ENCODE measurements around the gene PSAPL1.

Gene PSAPL1

GRCh38 chr4:7395645-7396044 lies 39.1 kb downstream of the PSAPL1 start:
- no peak for DNase-seq

DNA sequence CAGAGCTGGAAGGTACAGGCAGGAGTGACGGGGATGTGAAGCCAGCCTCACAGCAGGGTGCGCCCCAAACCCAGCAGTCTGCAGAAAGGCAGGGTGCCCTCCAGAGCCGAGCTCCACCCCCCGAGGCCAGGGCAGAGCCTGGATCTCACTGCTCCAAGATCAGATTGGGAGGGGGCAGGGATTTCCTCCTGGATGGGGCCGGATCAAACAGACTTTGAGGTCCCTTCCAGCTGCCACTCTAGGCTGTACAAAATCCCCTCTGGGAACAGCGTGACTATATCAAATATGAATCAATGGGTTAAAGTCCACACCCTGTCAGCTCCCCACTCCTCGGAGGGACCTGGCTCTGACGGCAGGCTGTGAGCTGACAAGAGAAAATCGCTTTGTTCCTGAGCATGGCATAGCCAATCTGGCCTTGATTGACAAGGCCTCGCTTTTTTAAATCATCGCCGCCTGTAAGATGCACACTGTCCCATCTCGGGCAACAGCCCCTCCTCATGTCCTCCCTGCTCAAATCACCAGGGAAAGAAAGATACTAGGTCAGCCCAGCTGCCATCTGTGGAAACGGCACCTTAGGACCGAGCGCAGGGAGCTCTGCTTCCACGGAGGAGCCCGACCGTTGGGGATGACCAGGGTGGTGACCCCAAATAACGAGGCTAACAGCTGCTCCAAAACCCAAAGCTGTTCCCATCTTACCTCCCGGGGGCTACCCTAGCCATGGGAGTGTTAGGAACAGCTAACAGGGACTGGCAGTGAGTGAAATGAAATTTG lies 39.9 kb downstream of the PSAPL1 start:
- no peak for DNase-seq

GRCh38 chr4:7393601-7394575 lies 40.8 kb downstream of the PSAPL1 start:
- DNase-seq, result no peak

- DNase-seq, result no peak
Measured at GRCh38 chr4:7392438-7393421, 42.0 kb downstream of the PSAPL1 start.

DNA sequence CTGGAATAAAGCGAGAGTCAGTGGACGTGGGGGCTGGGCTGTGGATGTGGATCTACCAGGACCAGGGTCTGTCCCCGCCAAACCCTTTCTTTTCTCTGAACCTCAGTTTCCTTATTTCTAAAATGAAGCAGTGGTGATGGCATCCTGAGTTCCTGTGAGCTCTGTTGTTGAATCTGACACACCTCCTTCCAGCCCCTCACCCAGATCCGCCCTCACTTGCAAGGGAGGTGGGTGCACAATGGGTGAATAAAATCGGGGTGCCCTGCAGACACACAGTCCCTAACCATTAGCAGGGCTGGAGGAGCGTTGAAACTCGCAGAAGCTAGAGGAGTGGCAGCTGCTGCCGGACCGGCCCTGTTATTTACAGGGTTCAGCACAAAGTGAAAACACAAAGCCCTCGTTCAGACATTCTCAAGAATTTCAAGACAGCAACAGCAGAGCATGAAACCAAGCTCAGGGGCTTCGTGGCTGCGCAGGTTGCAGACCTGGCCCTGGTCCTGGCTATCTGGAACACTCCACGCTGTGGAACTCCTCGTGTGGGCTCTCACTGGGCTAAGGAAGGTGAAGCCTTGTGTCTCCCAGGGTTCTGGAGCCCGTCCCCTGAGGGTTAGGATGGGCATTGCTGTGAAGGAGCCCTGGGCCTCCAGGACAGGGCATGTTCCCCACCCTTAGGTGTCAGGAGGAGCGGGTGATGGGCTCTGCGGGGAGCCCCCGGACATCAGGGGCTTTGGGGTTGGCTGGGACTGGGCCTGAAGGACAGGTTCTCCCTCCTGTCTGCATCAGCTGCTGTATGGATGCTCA lies 42.9 kb downstream of the PSAPL1 start:
- DNase-seq, result no peak

DNA sequence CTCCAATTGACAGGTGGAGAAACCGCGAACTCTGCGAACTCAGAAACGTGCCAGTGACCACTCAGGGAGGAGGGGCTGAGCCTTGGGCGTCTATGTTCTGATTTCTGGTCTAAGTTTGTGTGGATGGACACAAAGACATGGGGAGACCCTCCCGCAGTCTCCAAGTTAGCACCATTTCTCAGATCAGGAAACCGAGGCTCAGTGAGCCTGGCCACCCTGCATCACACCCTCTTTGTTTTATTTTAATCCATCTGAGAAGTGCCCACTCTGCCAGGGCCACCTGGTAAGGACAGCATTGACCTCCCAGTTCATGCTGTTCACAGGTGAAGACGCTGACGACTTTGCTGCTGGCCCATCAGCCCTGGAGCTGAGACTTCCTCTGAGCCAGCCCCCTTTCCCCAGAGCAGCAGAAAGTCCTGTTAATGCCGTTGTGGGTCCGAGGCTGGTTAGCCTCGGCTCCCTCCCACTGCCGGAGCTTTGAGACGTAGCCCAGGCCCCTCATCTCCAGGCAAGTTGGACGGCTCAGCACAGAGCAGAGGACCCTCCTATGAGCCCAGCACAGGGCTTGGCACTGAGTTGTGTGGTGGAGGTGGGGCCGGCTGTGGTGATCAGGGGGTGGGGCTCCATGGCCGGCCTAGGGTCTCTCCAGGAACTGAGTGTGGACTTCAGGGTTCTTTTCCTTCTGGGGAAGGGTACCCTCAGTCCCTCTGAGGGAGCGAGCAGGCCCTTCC lies 43.7 kb downstream of the PSAPL1 start:
- DNase-seq, result no peak

DNA sequence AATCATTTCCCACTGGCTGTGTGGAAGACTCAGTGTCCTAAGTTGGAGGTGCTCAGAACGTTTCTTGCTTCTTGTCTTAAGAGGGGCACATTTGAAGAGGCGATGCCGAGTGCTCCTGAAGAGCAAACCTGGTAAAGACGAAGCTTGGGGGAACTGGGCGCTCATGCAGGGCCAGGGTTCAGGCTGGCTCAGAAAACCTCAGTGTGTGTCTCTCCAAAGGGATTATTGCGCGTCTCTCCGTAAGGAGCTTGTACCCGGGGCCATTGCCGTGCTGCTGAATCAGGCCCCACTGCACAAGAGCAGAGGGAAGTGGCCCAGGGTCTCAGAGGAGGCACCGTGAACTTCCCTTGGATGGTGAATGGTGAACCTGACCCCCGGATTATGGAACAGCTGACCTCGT lies 44.4 kb downstream of the PSAPL1 start:
- DNase-seq, result no peak

DNA sequence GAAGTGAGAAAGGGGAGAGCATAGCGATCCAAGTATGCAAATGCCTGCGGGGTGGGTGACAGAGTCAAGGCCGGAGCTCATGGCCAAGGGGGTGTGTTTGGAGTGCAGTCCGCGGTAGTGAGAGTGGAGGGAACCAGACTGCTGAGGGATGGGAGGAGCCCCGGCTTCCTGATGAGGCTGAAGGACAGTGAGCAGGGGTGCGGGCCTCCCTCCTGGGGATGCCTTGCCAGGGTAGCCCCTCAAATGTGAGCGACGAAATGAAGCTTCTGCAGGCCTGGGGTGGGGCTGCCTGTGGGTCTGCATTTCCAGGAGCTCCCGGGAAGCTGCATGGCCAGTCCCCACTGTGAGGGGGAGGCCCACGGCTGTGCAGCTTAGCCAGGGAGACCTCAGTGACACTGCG lies 45.0 kb downstream of the PSAPL1 start:
- no peak for DNase-seq

- DNase-seq, result no peak
Measured at GRCh38 chr4:7389101-7389701, 45.5 kb downstream of the PSAPL1 start.

DNA sequence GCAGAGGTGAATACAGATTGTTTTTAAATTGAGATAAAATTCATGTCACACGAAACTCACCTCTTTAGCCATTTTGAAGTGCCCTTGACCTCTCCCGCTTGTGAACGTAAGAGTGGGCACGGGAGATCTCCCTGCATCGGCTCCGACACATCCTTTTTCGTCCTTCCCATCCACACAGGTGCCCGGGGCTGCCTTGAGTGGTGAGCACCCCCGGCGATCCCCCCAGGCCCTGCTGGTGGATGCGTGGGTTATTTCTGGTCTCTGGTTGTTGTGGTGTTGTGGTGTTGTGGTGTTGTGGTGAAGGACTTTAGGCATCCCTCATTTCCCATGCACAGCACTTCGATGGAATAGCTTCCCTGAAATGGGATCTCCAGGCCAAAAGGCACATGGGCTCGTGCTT lies 46.1 kb downstream of the PSAPL1 start:
- DNase-seq, result no peak

- no peak for DNase-seq
Measured at GRCh38 chr4:7387925-7388324, 46.8 kb downstream of the PSAPL1 start.

- DNase-seq, result no peak
Measured at GRCh38 chr4:7384929-7385890, 49.5 kb downstream of the PSAPL1 start.

DNA sequence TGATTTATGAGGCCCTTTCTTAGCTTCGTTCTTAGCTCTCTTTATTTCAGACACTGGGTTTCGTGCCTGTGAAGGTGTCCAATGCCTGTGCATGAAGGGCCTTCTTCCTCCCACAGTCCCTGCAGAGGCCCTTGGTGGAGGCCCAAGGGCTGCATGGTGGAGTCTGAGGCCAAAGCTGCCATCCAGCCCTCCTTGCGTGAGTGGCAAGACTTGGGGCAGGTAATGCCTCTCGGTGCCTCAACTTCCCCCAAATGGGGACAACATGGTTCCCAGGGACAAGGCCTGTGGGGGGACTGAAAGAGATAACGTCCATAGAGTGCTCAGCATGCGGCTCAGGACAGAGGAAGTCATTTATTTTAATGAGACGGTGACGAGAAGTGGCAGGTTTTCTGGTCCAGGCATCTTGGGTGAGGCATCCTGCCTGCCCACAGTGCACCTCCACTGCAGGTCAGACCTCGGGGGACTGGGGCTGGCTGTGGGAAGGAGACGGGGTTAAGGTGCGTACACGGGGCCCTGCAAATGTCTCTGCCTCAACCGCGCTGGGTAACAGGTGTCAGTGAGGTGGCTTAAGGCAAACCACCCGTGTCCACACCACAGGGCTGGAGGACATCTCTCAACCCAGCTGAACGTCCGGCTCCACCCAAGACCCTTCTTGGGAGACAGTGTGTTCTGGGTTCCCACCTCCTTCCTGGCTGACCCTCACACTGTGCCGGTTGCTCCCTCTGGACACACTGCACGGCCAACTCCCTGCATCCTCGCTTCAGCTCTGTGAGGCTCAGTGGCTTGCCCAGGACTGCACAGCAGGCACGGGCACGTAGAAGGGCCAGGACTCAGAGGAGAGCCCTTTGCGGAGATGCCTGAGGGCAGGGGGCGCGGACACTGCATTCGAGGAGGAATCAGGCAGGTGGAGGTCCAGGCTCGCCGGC lies 50.5 kb downstream of the PSAPL1 start:
- DNase-seq, result no peak

DNA sequence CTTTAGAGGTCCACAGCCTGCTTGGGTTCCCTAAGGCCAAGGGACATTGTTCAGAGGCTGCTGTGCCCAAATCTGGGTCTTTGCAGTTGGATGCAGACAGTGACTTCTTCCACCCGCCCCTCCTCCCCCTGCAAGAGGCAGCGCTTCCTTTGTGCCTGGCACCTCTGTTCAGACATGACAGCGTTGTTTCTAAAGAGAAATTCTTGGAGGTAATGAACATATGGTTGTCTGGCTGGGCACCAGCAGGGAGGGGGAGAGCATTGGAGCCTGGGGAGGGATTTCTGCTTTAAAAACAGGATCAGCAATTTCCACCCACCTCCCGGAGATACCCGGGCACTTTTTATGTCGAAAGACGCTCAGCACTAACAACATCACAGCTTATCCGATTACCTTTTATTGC lies 51.5 kb downstream of the PSAPL1 start:
- no peak for DNase-seq

DNA sequence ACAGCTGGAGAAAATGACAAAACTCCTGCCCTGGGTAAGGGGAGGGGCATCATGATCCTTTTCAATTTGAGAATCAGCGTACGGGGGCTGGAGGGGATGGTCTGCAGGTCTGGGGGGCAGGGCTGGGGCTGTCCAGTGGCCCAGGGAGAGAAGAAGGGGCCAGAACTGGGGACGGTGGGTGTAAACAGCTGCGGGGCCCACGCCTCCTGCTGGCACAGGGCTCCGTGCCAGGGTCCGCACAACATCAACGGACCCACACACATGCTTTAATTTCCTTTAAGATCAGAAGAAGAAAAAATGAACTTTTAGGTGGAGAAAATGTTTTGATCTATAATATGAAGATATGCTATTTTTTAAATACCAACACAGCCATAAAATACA lies 52.1 kb downstream of the PSAPL1 start:
- no peak for DNase-seq

GRCh38 chr4:7381890-7382633 lies 52.7 kb downstream of the PSAPL1 start:
- DNase-seq, result no peak

DNA sequence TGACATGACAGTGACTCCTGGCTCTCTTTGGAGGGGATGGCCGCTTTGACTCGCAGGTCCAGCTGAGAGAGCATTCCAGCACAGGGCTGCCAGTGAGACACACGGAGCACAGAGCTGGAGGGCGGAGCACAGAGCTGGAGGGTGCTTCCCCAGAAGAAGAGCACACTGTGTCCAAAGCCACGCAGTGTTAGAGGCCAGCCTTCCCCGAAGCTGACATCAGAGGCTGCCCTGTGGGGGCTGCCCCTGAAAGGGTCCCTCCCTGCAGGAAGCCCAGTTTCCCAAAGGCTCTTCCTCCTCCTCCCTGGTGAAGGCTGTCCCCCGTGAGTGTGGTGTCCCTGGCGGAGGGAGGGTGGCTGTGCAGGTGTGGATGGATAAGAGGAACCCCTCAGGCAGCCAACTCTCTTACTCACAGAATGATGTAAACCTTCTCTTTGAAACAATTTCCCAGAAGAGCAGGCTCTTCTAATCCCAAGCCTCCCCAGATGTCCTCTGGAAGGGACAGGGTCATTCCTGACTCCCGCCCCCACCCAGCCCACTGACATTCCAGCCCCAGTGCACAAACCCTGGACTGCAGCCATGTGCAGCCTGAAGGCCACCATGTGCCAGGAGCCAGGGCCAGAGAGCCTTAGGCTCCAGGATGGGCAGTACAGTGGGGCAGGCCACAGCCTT lies 53.4 kb downstream of the PSAPL1 start:
- DNase-seq, result no peak
